Mucosa of rectum (tissue), 2 donors: ENCODE results near the gene GLIPR2.
"Not testable (repeated sequence)": the region's sequence is repeated elsewhere in the genome, so short reads cannot be mapped to it uniquely, and the experiment has no call there.

Experiments
- H3K27ac ChIP-seq, 2 donors: one replicate each; pipeline ENCODE4 v1.7.0; 2013; ENCODE audit warnings: inconsistent platforms in 2 of 2, low read depth in 2 of 2, low read length in 2 of 2
- H3K27me3 ChIP-seq, 2 donors: one replicate each; pipeline ENCODE4 v1.7.0; 2013; ENCODE audit warnings: low read length in 2 of 2; ENCODE audit not compliant: control insufficient read depth in 2 of 2, insufficient read depth in 2 of 2
- H3K36me3 ChIP-seq, 2 donors: one replicate each; pipeline ENCODE4 v1.7.0; 2013; ENCODE audit warnings: low read length in 2 of 2; ENCODE audit not compliant: control insufficient read depth in 2 of 2, insufficient read depth in 2 of 2
- H3K4me1 ChIP-seq, 2 donors: one replicate each; pipeline ENCODE4 v1.7.0; 2013; ENCODE audit warnings: low read length in 2 of 2, mild to moderate bottlenecking in 1 of 2; ENCODE audit not compliant: control insufficient read depth in 2 of 2, insufficient read depth in 2 of 2
- H3K4me3 ChIP-seq, 2 donors: one replicate each; pipeline ENCODE4 v1.7.0; 2013; ENCODE audit warnings: low read length in 2 of 2
- H3K9ac ChIP-seq, 2 donors: one replicate each; pipeline ENCODE4 v1.7.0; 2013; ENCODE audit warnings: low read length in 2 of 2, low read depth in 1 of 2, mild to moderate bottlenecking in 1 of 2
- H3K9me3 ChIP-seq, 2 donors: one replicate each; pipeline ENCODE4 v1.7.0; 2013; ENCODE audit warnings: low read length in 2 of 2; ENCODE audit not compliant: control insufficient read depth in 2 of 2
- donor health status: healthy.
- donor health status: Normal muscosa, but diverticular disease.

GLIPR2 gene

GRCh38 chr9:36136272-36136893, at the start of gene GLIPR2:
GLIPR2 (plus strand) TSS chr9:36136733; CDS start chr9:36136779, 46 bp downstream.
- Histone ChIP-seq H3K4me3 (peak within 1 kb of the TSS; percentile 77 to 85), H3K36me3 (no peaks in the 10 kb centered on the region), H3K27ac (peak within 1 kb of the TSS; percentile 59 to 76), H3K9me3 (no peaks in the 10 kb centered on the region), H3K4me1 (peaks cover 29 to 31% of the 10 kb centered on the region in 2 donors), H3K27me3 (peaks cover 0 to 2% of the 10 kb centered on the region in 2 donors), H3K9ac (peak within 1 kb of the TSS; percentile 77 to 89)

GRCh38 chr9:36087054-36087453, 49.5 kb upstream of the GLIPR2 start:
- not testable (repeated sequence) for H3K9ac ChIP-seq, H3K27ac ChIP-seq, H3K4me1 ChIP-seq, H3K4me3 ChIP-seq, H3K9me3 ChIP-seq, H3K36me3 ChIP-seq, H3K27me3 ChIP-seq

GRCh38 chr9:36088020-36088419, 48.5 kb upstream of the GLIPR2 start:
- Histone ChIP-seq H3K4me3 (no peak overlapping the region), H3K9me3 (peaks cover 0 to 2% of the 10 kb centered on the region in 2 donors), H3K9ac (no peak overlapping the region), H3K4me1 (peaks cover 5% of the 10 kb centered on the region in 2 donors), H3K27me3 (no peaks in the 10 kb centered on the region), H3K36me3 (no peaks in the 10 kb centered on the region), H3K27ac (no peak overlapping the region)

DNA sequence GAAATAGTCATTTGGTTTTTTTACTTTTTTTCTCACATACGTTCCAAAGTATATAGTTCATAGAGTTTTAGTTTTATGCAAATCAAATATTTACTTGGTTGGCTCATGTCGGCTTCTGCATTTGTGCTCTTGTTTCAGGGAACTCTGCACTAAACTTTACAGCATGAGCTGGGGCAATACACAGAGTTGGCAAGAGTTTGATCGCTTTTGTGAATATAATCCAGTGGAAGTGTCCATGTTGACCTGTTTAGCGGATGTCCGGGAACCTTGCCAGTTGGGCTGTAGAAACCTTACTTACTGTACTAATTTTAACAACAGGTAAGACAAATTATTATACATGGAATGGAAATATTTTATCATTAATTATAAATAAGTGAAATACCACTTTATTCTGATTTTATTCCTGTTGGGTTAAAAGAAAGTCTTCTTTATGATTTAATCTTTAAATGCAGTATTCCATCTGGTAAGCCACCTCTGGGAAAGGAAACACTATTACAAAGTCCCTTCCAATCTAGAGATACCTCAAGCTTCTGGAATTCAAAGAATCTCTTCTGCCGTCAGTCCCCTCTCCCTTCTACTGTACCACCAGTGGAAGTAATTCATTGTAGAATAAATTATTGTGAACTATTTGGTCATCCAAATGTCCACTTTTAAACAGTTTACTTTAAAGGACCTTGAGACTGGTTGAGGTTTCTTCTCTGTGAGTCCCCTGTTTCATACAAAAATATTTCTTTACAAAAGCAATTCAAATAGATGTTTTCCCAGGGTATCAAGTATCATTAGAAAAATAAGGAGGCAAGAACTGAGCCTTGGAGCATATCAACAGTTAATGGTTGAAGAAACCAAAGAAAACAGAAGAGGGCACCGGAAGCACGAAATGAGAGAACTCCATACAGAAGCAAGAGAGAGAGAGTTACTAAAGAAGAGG, 45.2 kb upstream of the GLIPR2 start:
- no peak overlapping the region for H3K4me3 ChIP-seq
- peaks cover 0 to 2% of the 10 kb centered on the region in 2 donors for H3K9me3 ChIP-seq
- H3K36me3 ChIP-seq, result no peaks in the 10 kb centered on the region
- H3K27me3 ChIP-seq, result no peaks in the 10 kb centered on the region
- no peak overlapping the region for H3K9ac ChIP-seq
- peaks cover 5% of the 10 kb centered on the region in 2 donors for H3K4me1 ChIP-seq
- H3K27ac ChIP-seq, result no peak overlapping the region

- H3K9me3 ChIP-seq, result no peaks in the 10 kb centered on the region
- no peak overlapping the region for H3K9ac ChIP-seq
- no peaks in the 10 kb centered on the region for H3K36me3 ChIP-seq
- no peak overlapping the region for H3K4me3 ChIP-seq
- no peaks in the 10 kb centered on the region for H3K27me3 ChIP-seq
- H3K27ac ChIP-seq, result no peak overlapping the region
- peaks cover 5% of the 10 kb centered on the region in 2 donors for H3K4me1 ChIP-seq
These were observed 44.5 kb upstream of the GLIPR2 start for GRCh38 chr9:36092014-36092413.

DNA sequence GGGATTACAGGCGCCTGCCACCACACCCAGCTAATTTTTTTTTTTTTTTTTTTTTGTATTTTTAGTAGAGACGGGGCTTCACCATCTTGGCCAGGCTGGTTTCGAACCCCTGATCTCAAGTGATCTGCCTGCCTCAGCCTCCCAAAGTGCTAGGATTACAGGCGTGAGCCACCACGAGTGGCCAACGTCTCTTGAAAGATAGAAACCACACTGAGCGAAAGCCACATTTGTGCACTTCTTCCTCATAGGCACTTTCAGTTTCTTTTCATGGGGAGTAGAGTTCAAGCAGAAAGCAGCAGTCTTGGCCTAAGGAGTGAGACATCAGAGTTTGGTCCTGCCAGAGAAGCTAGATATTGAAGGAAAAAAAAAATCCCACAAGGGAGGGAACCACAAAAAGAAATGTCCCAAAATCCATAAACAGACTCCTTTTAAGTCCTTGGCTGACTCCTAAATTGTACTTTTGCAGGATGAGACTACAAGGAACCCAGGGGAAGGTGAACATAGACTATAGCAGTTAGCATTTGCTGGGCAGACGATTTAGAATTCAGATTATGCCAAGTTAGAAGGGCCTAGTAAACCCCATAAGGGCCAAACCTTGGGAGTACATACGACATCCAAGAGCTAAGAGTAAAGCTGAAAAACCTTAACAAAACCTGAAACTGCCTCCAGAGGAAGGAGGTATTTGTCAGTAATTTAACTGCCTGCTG, 43.9 kb upstream of the GLIPR2 start:
- peaks cover 5% of the 10 kb centered on the region in 2 donors for H3K4me1 ChIP-seq

DNA sequence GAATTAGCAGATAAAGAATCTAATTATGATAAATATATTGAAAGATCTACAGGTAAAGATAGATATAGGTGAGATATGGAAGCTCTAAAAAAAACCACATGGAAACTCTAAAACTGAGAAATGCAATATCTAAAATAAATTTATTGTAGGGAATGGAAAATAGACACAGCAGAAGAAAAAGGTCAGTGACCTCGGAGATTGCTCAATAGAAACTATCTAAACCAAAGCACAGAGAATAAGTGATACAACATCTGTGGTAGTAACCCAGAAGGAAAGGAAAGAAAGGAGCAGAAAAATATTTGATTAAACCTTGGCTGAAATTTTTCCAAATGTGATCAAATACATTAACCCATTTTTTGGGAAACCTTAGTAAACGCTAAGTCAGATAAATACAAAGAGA, 43.1 kb upstream of the GLIPR2 start:
- Histone ChIP-seq H3K4me3 (no peak overlapping the region), H3K27me3 (no peaks in the 10 kb centered on the region), H3K4me1 (peaks cover 5% of the 10 kb centered on the region in 2 donors), H3K27ac (no peak overlapping the region), H3K36me3 (no peaks in the 10 kb centered on the region), H3K9me3 (no peaks in the 10 kb centered on the region), H3K9ac (no peak overlapping the region)

More for the DNA sequence above, 43.9 kb upstream of the GLIPR2 start:
- no peaks in the 10 kb centered on the region for H3K36me3 ChIP-seq
- no peak overlapping the region for H3K9ac ChIP-seq
- H3K9me3 ChIP-seq, result no peaks in the 10 kb centered on the region
- no peak overlapping the region for H3K4me3 ChIP-seq
- H3K27me3 ChIP-seq, result no peaks in the 10 kb centered on the region
- peak overlapping the region in 1 of 2 donors; percentile 20 for H3K27ac ChIP-seq

- Histone ChIP-seq H3K4me1 (no peaks in the 10 kb centered on the region), H3K27me3 (no peaks in the 10 kb centered on the region), H3K4me3 (no peak overlapping the region), H3K9ac (no peak overlapping the region), H3K27ac (no peak overlapping the region), H3K36me3 (no peaks in the 10 kb centered on the region), H3K9me3 (no peaks in the 10 kb centered on the region)
These were observed 36.8 kb upstream of the GLIPR2 start for GRCh38 chr9:36099718-36100117.

DNA sequence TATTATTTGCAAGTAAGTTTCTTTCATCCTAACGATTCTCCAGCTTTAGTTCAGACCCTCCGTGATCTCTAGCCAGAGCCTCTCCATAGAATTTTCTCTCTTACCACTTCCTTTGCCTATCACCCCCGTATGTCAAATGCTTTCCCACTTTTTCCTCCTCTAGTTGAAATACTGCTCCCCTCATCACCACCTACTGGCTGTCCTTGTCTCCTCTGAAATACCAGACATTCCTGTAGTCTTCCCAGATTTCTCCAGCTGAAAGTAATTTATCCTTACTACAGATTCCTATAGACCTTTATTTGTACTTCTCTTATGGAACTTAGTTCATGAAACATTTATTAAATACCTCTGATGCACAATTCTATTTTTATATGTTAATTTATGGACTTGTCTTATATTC, 36.0 kb upstream of the GLIPR2 start:
- H3K27ac ChIP-seq, result no peak overlapping the region
- no peaks in the 10 kb centered on the region for H3K4me1 ChIP-seq
- no peak overlapping the region for H3K9ac ChIP-seq
- H3K9me3 ChIP-seq, result no peaks in the 10 kb centered on the region
- no peak overlapping the region for H3K4me3 ChIP-seq
- no peaks in the 10 kb centered on the region for H3K36me3 ChIP-seq
- H3K27me3 ChIP-seq, result no peaks in the 10 kb centered on the region
